ENCODE data around the gene NPHP4.

DNA sequence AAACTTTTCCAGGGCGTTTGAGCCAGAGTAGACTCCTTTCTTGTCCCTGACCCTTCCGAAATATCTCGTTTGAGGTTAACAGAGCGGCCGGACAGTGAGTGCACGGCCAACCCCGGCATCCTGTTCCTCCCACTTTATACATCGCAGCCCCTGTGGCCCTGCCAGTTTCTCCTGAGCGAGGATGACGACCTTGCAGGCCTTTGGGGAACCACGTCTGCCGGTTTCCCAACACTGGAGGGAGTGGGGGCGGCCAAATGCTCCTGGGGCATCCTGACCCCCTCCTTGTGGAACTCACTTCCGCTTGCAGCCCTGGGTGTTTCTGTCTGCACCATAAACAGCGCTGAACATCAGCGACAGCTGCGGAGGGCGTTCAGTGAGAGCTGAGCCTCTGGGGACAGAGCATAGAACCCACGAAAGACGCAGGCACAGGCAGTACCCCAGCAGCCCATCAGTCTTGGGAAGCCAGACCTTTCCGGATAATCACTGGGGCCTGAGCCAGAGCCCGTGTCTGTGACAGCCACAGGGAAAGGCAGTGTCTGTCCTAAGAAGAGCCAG lies 48.7 kb upstream of the NPHP4 start:
- TF ChIP-seq, protein P1, sequence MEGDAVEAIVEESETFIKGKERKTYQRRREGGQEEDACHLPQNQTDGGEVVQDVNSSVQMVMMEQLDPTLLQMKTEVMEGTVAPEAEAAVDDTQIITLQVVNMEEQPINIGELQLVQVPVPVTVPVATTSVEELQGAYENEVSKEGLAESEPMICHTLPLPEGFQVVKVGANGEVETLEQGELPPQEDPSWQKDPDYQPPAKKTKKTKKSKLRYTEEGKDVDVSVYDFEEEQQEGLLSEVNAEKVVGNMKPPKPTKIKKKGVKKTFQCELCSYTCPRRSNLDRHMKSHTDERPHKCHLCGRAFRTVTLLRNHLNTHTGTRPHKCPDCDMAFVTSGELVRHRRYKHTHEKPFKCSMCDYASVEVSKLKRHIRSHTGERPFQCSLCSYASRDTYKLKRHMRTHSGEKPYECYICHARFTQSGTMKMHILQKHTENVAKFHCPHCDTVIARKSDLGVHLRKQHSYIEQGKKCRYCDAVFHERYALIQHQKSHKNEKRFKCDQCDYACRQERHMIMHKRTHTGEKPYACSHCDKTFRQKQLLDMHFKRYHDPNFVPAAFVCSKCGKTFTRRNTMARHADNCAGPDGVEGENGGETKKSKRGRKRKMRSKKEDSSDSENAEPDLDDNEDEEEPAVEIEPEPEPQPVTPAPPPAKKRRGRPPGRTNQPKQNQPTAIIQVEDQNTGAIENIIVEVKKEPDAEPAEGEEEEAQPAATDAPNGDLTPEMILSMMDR (IDR thresholded peaks at IDR 0.05 in 2 of 3, conservative IDR thresholded peaks at IDR 0.05 in 1 of 3; ENCODE audit: borderline replicate concordance in 1 of 3, insufficient read depth in 1 of 3, low read depth in 2 of 3, low read length in 2 of 3): no peak
- TF ChIP-seq FOSL1 (IDR thresholded peaks at IDR 0.05; ENCODE audit: low read depth): no peak
- no peak for TF ChIP-seq POLR2A (IDR thresholded peaks at IDR 0.05; ENCODE audit: borderline replicate concordance, extremely low read depth, insufficient read depth, insufficient read length)
- no peak for TF ChIP-seq POLR2AphosphoS5 (IDR thresholded peaks at IDR 0.05; ENCODE audit: low read depth, low read length)
- TF ChIP-seq EZH2phosphoT487 (IDR thresholded peaks at IDR 0.05; ENCODE audit: borderline replicate concordance): no peak
- no peak for TF ChIP-seq MAX (IDR thresholded peaks at IDR 0.05)
- TF ChIP-seq, protein P2, sequence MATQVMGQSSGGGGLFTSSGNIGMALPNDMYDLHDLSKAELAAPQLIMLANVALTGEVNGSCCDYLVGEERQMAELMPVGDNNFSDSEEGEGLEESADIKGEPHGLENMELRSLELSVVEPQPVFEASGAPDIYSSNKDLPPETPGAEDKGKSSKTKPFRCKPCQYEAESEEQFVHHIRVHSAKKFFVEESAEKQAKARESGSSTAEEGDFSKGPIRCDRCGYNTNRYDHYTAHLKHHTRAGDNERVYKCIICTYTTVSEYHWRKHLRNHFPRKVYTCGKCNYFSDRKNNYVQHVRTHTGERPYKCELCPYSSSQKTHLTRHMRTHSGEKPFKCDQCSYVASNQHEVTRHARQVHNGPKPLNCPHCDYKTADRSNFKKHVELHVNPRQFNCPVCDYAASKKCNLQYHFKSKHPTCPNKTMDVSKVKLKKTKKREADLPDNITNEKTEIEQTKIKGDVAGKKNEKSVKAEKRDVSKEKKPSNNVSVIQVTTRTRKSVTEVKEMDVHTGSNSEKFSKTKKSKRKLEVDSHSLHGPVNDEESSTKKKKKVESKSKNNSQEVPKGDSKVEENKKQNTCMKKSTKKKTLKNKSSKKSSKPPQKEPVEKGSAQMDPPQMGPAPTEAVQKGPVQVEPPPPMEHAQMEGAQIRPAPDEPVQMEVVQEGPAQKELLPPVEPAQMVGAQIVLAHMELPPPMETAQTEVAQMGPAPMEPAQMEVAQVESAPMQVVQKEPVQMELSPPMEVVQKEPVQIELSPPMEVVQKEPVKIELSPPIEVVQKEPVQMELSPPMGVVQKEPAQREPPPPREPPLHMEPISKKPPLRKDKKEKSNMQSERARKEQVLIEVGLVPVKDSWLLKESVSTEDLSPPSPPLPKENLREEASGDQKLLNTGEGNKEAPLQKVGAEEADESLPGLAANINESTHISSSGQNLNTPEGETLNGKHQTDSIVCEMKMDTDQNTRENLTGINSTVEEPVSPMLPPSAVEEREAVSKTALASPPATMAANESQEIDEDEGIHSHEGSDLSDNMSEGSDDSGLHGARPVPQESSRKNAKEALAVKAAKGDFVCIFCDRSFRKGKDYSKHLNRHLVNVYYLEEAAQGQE (IDR thresholded peaks at IDR 0.05; ENCODE audit: low read depth): no peak
- TF ChIP-seq YY1 (IDR thresholded peaks at IDR 0.05; ENCODE audit: extremely low read depth, insufficient replicate concordance, low read depth, low read length): no peak
- TF ChIP-seq SP1 (IDR thresholded peaks at IDR 0.05; ENCODE audit: low read depth): no peak
- TF ChIP-seq EZH2 (IDR thresholded peaks at IDR 0.05): no peak
